OCI-LY7 (cell line): ENCODE results near the gene SNTB2. TPM values are rescaled to one million over a fixed set of nuclear protein-coding genes. Genes with fewer than 3 reads are reported as not detected.

Experiments
- BruUV-seq: library from RNA; stranded (reverse); fragments of 400-500 nt; replicated peaks from 2 replicates; lab custom pipeline; 2021; lab: Mats Ljungman, UMichigan
- CTCF ChIA-PET: fragments of 300-600 bp; sonication (Branson Sonifier 250); formaldehyde crosslinking; loops from one replicate; lab custom pipeline; 2022; ENCODE audit warnings: antibody characterized with exemption; ENCODE audit not compliant: unreplicated experiment; lab: Charles Lee
- POLR2A ChIA-PET: fragments of 300-600 bp; sonication (Branson Sonifier 250); formaldehyde crosslinking; loops from one replicate; lab custom pipeline; 2022; ENCODE audit warnings: antibody characterized with exemption; lab: Charles Lee
- DNase-seq: peaks from one replicate; pipeline ENCODE4 v3.0.0-alpha.2; 2015; ENCODE audit warnings: low spot score
- H2AFZ ChIP-seq: fragments of 200-600 bp; sonication (generic), shearing (Covaris generic); 2 replicates; pipeline ENCODE4 v1.6.1; 2014; ENCODE audit warnings: mild to moderate bottlenecking, antibody characterized with exemption, low read length, moderate library complexity
- H3K27ac ChIP-seq: fragments of 200-600 bp; sonication (generic); 2 replicates; pipeline ENCODE4 v1.5.1; 2014; ENCODE audit warnings: mixed run types, low read depth, mild to moderate bottlenecking, moderate library complexity, low read length, inconsistent platforms; ENCODE audit not compliant: poor library complexity, severe bottlenecking
- H3K36me3 ChIP-seq: fragments of 200-600 bp; sonication (generic); 2 replicates; pipeline ENCODE4 v1.6.1; 2014; ENCODE audit warnings: mild to moderate bottlenecking, antibody characterized with exemption, low read length, moderate library complexity, mixed read lengths; ENCODE audit not compliant: insufficient read depth
- H3K4me1 ChIP-seq: fragments of 200-600 bp; sonication (generic); 2 replicates; pipeline ENCODE4 v1.5.1; 2014; ENCODE audit warnings: mild to moderate bottlenecking, low read length; ENCODE audit not compliant: insufficient read depth, poor library complexity, severe bottlenecking
- H3K4me2 ChIP-seq: fragments of 200-600 bp; sonication (generic); 2 replicates; pipeline ENCODE4 v1.6.1; 2014; ENCODE audit warnings: mild to moderate bottlenecking, low read length
- H3K4me3 ChIP-seq: fragments of 200-600 bp; sonication (generic); 2 replicates; pipeline ENCODE4 v1.5.1; 2014; ENCODE audit warnings: mild to moderate bottlenecking, low read depth, low read length; ENCODE audit not compliant: poor library complexity, severe bottlenecking
- H3K79me2 ChIP-seq: fragments of 200-600 bp; sonication (generic); 2 replicates; pipeline ENCODE4 v1.6.1; 2016; ENCODE audit warnings: low read depth, mild to moderate bottlenecking, low read length, moderate library complexity, mixed read lengths; ENCODE audit not compliant: insufficient read depth
- H3K9me2 ChIP-seq: fragments of 200-600 bp; sonication (generic); 2 replicates; pipeline ENCODE4 v1.6.1; 2016; ENCODE audit warnings: mild to moderate bottlenecking, low read length, mixed read lengths; ENCODE audit not compliant: insufficient read depth
- H3K9me3 ChIP-seq: fragments of 200-600 bp; sonication (generic); 2 replicates; pipeline ENCODE4 v1.6.1; 2014; ENCODE audit warnings: mild to moderate bottlenecking, mixed run types, low read length, mixed read lengths
- H4K20me1 ChIP-seq: fragments of 200-600 bp; sonication (generic); 2 replicates; pipeline ENCODE4 v1.6.1; 2014; ENCODE audit warnings: mild to moderate bottlenecking, antibody characterized with exemption, low read length, moderate library complexity, mixed read lengths; ENCODE audit not compliant: insufficient read depth
- EZH2phosphoT487 ChIP-seq: fragments of 200-600 bp; sonication (generic); IDR thresholded peaks from 2 replicates; pipeline ENCODE4 v1.6.1; 2018; ENCODE audit warnings: low read depth, borderline replicate concordance, mild to moderate bottlenecking, mixed run types, antibody characterized with exemption, low read length, moderate library complexity, mixed read lengths
- intact Hi-C: fragments of 100-400 bp; cut with micrococcal nuclease; formaldehyde crosslinking; loops from one replicate; pipeline ENCODE4 v1.10.0; 2022; ENCODE audit not compliant: unreplicated experiment
- total RNA-seq, 2 experiments: library from RNA; depleted of rRNA in 1 of 2; stranded (reverse); fragments of >200 nt in 1 of 2; shearing (Covaris generic) in 1 of 2; gene quantifications; 2 replicates each; pipeline ENCODE4 v1.2.3, GENCODE V29; 2014 to 2022
- TF ChIP-seq, protein P1 (sequence below): fragments of 200-600 bp; sonication (generic); conservative IDR thresholded peaks from 2 replicates; pipeline ENCODE4 v1.5.1; 2014; ENCODE audit warnings: mild to moderate bottlenecking, antibody characterized with exemption, low read length, moderate library complexity, mixed read lengths

The SNTB2 gene
- total RNA-seq, 2 experiments from 2014 or later = 21.2 to 34.1 TPM

DNA sequence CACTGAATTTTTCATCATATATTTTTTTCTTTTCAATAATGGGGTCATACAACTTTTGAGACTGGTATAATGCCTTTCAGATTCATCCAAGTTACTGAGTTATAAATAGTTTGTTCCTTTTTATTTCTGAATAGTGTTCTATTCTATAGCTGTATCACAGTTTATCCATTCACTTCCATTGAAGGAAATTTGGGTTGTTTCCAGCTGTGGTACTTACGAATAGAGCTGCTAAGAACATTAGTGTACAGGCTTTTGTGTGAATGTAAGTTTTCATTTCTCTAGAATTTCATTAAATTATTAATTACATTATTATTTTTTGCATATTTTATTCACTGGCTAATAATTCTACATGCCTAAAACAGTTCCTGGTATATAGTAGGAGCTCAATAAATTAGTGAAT lies 52.9 kb downstream of the SNTB2 start:
- ChIA-PET CTCF (no interaction called here), POLR2A (interaction anchor here (0.6 to 1.2 kb wide), 3 partner anchors 12 to 490 kb away, joined by 3 to 7 read pairs (median 3); no protein-coding TSS in a partner anchor)
- peaks cover 8% of the 10 kb centered on the region; the same call in 1 of the 2 replicates for H3K36me3 ChIP-seq
- no peak for TF ChIP-seq EZH2phosphoT487
- TF ChIP-seq, protein P1, sequence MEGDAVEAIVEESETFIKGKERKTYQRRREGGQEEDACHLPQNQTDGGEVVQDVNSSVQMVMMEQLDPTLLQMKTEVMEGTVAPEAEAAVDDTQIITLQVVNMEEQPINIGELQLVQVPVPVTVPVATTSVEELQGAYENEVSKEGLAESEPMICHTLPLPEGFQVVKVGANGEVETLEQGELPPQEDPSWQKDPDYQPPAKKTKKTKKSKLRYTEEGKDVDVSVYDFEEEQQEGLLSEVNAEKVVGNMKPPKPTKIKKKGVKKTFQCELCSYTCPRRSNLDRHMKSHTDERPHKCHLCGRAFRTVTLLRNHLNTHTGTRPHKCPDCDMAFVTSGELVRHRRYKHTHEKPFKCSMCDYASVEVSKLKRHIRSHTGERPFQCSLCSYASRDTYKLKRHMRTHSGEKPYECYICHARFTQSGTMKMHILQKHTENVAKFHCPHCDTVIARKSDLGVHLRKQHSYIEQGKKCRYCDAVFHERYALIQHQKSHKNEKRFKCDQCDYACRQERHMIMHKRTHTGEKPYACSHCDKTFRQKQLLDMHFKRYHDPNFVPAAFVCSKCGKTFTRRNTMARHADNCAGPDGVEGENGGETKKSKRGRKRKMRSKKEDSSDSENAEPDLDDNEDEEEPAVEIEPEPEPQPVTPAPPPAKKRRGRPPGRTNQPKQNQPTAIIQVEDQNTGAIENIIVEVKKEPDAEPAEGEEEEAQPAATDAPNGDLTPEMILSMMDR = no peak
- H3K4me3 ChIP-seq = no peak overlapping the region
- no peaks in the 10 kb centered on the region for H3K4me1 ChIP-seq
- BruUV-seq = no TSS peak
- intact Hi-C loops = no loop called here
- H3K79me2 ChIP-seq = no peaks in the 10 kb centered on the region; the same call in 1 of the 2 replicates
- H3K4me2 ChIP-seq = no peak overlapping the region
- DNase-seq = no peak
- H2AFZ ChIP-seq = no peak overlapping the region
- H3K9me3 ChIP-seq = no peaks in the 10 kb centered on the region
- H4K20me1 ChIP-seq = no peaks in the 10 kb centered on the region
- H3K27ac ChIP-seq = no peak overlapping the region
- H3K9me2 ChIP-seq = no peaks in the 10 kb centered on the region

- no peak overlapping the region for H2AFZ ChIP-seq
- H3K9me3 ChIP-seq = no peaks in the 10 kb centered on the region
- no peaks in the 10 kb centered on the region for H3K9me2 ChIP-seq
- CTCF ChIA-PET = no interaction called here
- H3K4me1 ChIP-seq = no peaks in the 10 kb centered on the region
- no peak overlapping the region for H3K4me2 ChIP-seq
- no peaks in the 10 kb centered on the region for H4K20me1 ChIP-seq
- no peak for TF ChIP-seq EZH2phosphoT487
- TF ChIP-seq, protein P1 = no peak
- POLR2A ChIA-PET = interaction anchor here (0.5 to 1.2 kb wide), 5 partner anchors 12 to 489 kb away, joined by 3 to 7 read pairs (median 3); no protein-coding TSS in a partner anchor
- H3K79me2 ChIP-seq = no peaks in the 10 kb centered on the region; the same call in 1 of the 2 replicates
- no peak overlapping the region for H3K27ac ChIP-seq
- no TSS peak for BruUV-seq
- DNase-seq = no peak
- intact Hi-C loops = no loop called here
- peaks cover 8% of the 10 kb centered on the region; the same call in 1 of the 2 replicates for H3K36me3 ChIP-seq
- no peak overlapping the region for H3K4me3 ChIP-seq
Measured at GRCh38 chr16:69240331-69240730, 53.4 kb downstream of the SNTB2 start.

GRCh38 chr16:69241926-69242325 lies 55.0 kb downstream of the SNTB2 start:
- Histone ChIP-seq H3K4me3 (no peak overlapping the region), H4K20me1 (no peaks in the 10 kb centered on the region), H3K79me2 (no peaks in the 10 kb centered on the region; the same call in 1 of the 2 replicates), H3K27ac (no peak overlapping the region), H3K9me2 (no peaks in the 10 kb centered on the region), H3K4me2 (no peak overlapping the region), H3K36me3 (peaks cover 14% of the 10 kb centered on the region), H3K9me3 (no peaks in the 10 kb centered on the region), H2AFZ (no peak overlapping the region), H3K4me1 (no peaks in the 10 kb centered on the region)
- intact Hi-C loops = no loop called here
- TF ChIP-seq, protein P1 = no peak
- no peak for TF ChIP-seq EZH2phosphoT487
- BruUV-seq = no TSS peak
- POLR2A ChIA-PET = interaction anchor here (0.7 kb wide), 1 partner anchor 93 kb away, joined by 4 read pairs; no protein-coding TSS in a partner anchor
- no peak for DNase-seq
- CTCF ChIA-PET = no interaction called here
